OCI-LY1 (cell line): Measurements from ENCODE around the gene ADGRV1.

ENCODE experiments used
- H2AFZ ChIP-seq: fragments of 200-600 bp; sonication (generic), shearing (Covaris generic); 2 replicates; pipeline ENCODE4 v1.6.0; 2014; ENCODE audit warnings: antibody characterized with exemption, mild to moderate bottlenecking, low read length
- H3F3A ChIP-seq: fragments of 200-600 bp; sonication (generic), shearing (Covaris generic); 2 replicates; pipeline ENCODE4 v1.6.0; 2014; ENCODE audit warnings: mild to moderate bottlenecking, antibody characterized with exemption, low read length, moderate library complexity; ENCODE audit not compliant: insufficient read depth
- H3K27ac ChIP-seq: fragments of 200-600 bp; sonication (generic); 2 replicates; pipeline ENCODE4 v1.5.1; 2014; ENCODE audit warnings: low read length, mixed run types, mild to moderate bottlenecking, low read depth; ENCODE audit not compliant: poor library complexity, severe bottlenecking
- H3K27me3 ChIP-seq: fragments of 200-600 bp; sonication (generic); 2 replicates; pipeline ENCODE4 v1.6.0; 2014; ENCODE audit warnings: antibody characterized with exemption, mild to moderate bottlenecking, low read length, moderate library complexity; ENCODE audit not compliant: insufficient read depth
- H3K36me3 ChIP-seq: fragments of 200-600 bp; sonication (generic); 2 replicates; pipeline ENCODE4 v1.6.1; 2014; ENCODE audit warnings: mild to moderate bottlenecking, antibody characterized with exemption, low read length, moderate library complexity, mixed read lengths; ENCODE audit not compliant: insufficient read depth
- H3K4me1 ChIP-seq: fragments of 200-600 bp; sonication (generic); 2 replicates; pipeline ENCODE4 v1.5.1; 2014; ENCODE audit warnings: mild to moderate bottlenecking, low read length, moderate library complexity; ENCODE audit not compliant: insufficient read depth, severe bottlenecking
- H3K4me2 ChIP-seq: fragments of 200-600 bp; sonication (generic), shearing (Covaris generic); 2 replicates; pipeline ENCODE4 v1.6.1; 2014; ENCODE audit warnings: low read length
- H3K4me3 ChIP-seq: fragments of 200-600 bp; sonication (generic); 2 replicates; pipeline ENCODE4 v1.5.1; 2014; ENCODE audit warnings: low read length, low read depth, mild to moderate bottlenecking, mixed read lengths; ENCODE audit not compliant: poor library complexity, severe bottlenecking
- H3K79me2 ChIP-seq: fragments of 200-600 bp; shearing (Covaris generic); 2 replicates; pipeline ENCODE4 v1.6.1; 2016; ENCODE audit warnings: mixed run types, low read length, mixed read lengths; ENCODE audit not compliant: insufficient read depth
- H3K9ac ChIP-seq: fragments of 200-600 bp; sonication (generic), shearing (Covaris generic); 2 replicates; pipeline ENCODE4 v1.6.1; 2014; ENCODE audit warnings: mild to moderate bottlenecking, low read length, mixed read lengths
- H3K9me2 ChIP-seq: fragments of 200-600 bp; sonication (generic), shearing (Covaris generic); 2 replicates; pipeline ENCODE4 v1.6.1; 2014; ENCODE audit warnings: low read depth, mild to moderate bottlenecking, low read length, mixed read lengths
- H3K9me3 ChIP-seq: fragments of 200-600 bp; shearing (Covaris generic); 2 replicates; pipeline ENCODE4 v1.6.1; 2014; ENCODE audit warnings: low read length, mixed read lengths
- H4K20me1 ChIP-seq: fragments of 200-600 bp; sonication (generic), shearing (Covaris generic); 2 replicates; pipeline ENCODE4 v1.6.0; 2016; ENCODE audit warnings: mild to moderate bottlenecking, low read length; ENCODE audit not compliant: insufficient read depth
- EZH2 ChIP-seq: fragments of 200-600 bp; sonication (generic), shearing (Covaris generic); IDR thresholded peaks from 2 replicates; pipeline ENCODE4 v1.8.0; 2017; ENCODE audit warnings: borderline replicate concordance, mixed run types, mild to moderate bottlenecking, antibody characterized with exemption, low read length, moderate library complexity, mixed read lengths
- TF ChIP-seq, protein P1 (sequence below): fragments of 200-600 bp; sonication (generic), shearing (Covaris generic); IDR thresholded peaks from 2 replicates; pipeline ENCODE4 v1.5.1; 2017; ENCODE audit warnings: mild to moderate bottlenecking, antibody characterized with exemption, low read length, moderate library complexity, mixed read lengths

The ADGRV1 gene

DNA sequence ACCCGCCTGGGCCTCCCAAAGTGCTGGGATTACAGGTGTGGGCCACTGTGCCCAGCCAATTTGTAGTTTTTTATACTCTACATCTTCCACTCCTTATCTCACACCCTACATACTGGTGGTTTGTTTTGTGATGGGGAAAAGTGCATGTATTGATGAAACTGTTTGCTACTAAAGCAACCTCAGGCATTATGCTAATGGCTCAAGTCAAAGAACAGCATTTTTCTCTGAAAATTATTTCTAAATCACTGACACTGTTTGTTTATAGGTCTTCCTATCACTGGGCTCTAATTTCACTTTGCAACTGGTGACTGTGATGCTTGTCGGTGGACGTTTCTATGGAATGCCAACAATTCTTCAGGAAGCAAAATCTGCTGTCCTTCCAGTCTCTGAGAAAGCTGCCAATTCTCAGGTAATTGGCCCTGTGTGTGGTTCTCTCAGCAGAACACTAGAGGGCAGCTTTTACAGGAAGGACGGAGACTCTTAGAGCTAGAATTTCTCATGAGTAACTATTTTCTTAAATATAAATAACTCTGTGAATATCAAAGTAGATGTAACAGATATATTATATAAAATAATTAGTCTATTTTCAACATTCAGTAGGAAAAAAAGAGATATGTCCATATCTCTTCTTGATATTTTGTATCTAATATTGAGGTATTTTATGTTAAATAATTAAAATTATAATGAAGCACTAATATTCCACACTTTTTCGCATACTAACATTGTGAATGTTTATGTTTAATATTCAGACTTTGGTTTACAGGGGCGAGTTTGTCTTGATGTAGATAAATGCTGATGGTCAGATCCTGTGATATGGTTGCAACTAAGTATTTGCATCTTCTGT, 244.1 kb downstream of the ADGRV1 start:
- H4K20me1 ChIP-seq, result no peaks in the 10 kb centered on the region
- no peak overlapping the region for H3K4me3 ChIP-seq
- H3K9me3 ChIP-seq, result no peaks in the 10 kb centered on the region
- no peak overlapping the region for H3K27ac ChIP-seq
- no peaks in the 10 kb centered on the region for H3K9me2 ChIP-seq
- H3K4me1 ChIP-seq, result no peaks in the 10 kb centered on the region
- H3K9ac ChIP-seq, result no peak overlapping the region
- H3F3A ChIP-seq, result no peaks in the 10 kb centered on the region
- H3K36me3 ChIP-seq, result no peaks in the 10 kb centered on the region
- no peaks in the 10 kb centered on the region for H3K27me3 ChIP-seq
- no peaks in the 10 kb centered on the region for H3K79me2 ChIP-seq
- H3K4me2 ChIP-seq, result no peak overlapping the region
- H2AFZ ChIP-seq, result no peak overlapping the region
- TF ChIP-seq, protein P1, sequence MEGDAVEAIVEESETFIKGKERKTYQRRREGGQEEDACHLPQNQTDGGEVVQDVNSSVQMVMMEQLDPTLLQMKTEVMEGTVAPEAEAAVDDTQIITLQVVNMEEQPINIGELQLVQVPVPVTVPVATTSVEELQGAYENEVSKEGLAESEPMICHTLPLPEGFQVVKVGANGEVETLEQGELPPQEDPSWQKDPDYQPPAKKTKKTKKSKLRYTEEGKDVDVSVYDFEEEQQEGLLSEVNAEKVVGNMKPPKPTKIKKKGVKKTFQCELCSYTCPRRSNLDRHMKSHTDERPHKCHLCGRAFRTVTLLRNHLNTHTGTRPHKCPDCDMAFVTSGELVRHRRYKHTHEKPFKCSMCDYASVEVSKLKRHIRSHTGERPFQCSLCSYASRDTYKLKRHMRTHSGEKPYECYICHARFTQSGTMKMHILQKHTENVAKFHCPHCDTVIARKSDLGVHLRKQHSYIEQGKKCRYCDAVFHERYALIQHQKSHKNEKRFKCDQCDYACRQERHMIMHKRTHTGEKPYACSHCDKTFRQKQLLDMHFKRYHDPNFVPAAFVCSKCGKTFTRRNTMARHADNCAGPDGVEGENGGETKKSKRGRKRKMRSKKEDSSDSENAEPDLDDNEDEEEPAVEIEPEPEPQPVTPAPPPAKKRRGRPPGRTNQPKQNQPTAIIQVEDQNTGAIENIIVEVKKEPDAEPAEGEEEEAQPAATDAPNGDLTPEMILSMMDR, result peak; percentile 60
- no peak for TF ChIP-seq EZH2

DNA sequence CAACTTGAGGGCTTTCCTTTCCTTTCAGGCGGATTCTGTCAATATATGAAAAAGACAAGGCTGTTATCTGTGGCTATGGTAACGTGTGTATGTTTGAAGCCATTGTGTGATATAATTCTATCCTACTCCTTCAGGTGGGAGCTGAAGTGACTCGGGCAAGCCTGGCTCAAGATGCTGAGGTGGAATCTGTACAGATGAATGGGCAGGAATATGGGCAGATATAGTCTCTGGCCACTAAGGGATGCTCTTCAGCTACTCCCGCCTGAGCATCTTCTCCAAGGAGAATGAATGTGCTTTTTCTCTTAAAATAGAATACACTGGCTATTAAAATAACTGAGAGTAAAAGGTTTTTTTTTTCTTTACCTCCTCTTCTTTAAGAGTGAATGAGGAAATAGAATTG, 244.8 kb downstream of the ADGRV1 start:
- Histone ChIP-seq H3K36me3 (no peaks in the 10 kb centered on the region), H2AFZ (no peak overlapping the region), H3K27me3 (no peaks in the 10 kb centered on the region), H3K9me2 (no peaks in the 10 kb centered on the region), H3K79me2 (no peaks in the 10 kb centered on the region), H3K4me1 (no peaks in the 10 kb centered on the region), H3K4me3 (no peak overlapping the region), H3K27ac (no peak overlapping the region), H3F3A (no peaks in the 10 kb centered on the region), H4K20me1 (no peaks in the 10 kb centered on the region), H3K9ac (no peak overlapping the region), H3K4me2 (no peak overlapping the region), H3K9me3 (no peaks in the 10 kb centered on the region)
- TF ChIP-seq EZH2, result no peak
- TF ChIP-seq, protein P1, result no peak

DNA sequence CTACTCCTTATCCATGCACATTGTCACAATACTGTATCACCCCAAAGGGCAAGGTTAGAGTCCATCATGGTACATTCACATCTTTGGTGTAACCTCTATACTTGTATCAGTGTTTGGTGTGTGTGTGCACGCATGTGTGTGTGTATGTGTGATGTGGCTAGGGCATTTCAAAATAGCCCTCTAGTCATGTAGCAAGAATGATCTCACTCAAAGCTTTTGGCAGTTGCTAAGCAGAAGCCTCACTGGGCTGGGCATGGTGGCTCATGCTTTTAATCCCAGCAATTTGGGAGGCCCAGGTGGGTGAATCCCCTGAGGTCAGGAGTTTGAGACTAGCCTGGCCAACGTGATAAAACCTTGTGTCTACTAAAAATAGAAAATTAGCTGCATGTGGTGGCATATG, 245.3 kb downstream of the ADGRV1 start:
- no peak overlapping the region for H2AFZ ChIP-seq
- TF ChIP-seq, protein P1, result no peak
- no peak for TF ChIP-seq EZH2
- no peaks in the 10 kb centered on the region for H3K27me3 ChIP-seq
- H3K9ac ChIP-seq, result no peak overlapping the region
- H3K79me2 ChIP-seq, result no peaks in the 10 kb centered on the region
- no peaks in the 10 kb centered on the region for H3K4me1 ChIP-seq
- no peaks in the 10 kb centered on the region for H3F3A ChIP-seq
- H4K20me1 ChIP-seq, result no peaks in the 10 kb centered on the region
- no peaks in the 10 kb centered on the region for H3K9me2 ChIP-seq
- H3K4me2 ChIP-seq, result no peak overlapping the region
- H3K4me3 ChIP-seq, result no peak overlapping the region
- no peak overlapping the region for H3K27ac ChIP-seq
- H3K36me3 ChIP-seq, result no peaks in the 10 kb centered on the region
- no peaks in the 10 kb centered on the region for H3K9me3 ChIP-seq
